CD8-positive, alpha-beta memory T cell (primary cell): ENCODE measurements around the gene GSTO1. TPM values are rescaled to one million over a fixed set of nuclear protein-coding genes. Genes with fewer than 3 reads are reported as not detected.

ENCODE experiments used
- CTCF ChIA-PET: fragments of 350-600 bp; sonication (Branson Sonifier 250); formaldehyde crosslinking; loops from one replicate; lab custom pipeline; 2021; ENCODE audit warnings: antibody characterized with exemption; lab: Charles Lee
- POLR2A ChIA-PET: fragments of 350-600 bp; sonication (Branson Sonifier 250); formaldehyde crosslinking; loops from one replicate; lab custom pipeline; 2021; ENCODE audit warnings: antibody characterized with exemption; lab: Charles Lee
- DNase-seq, 5 donors: peaks; one replicate each; pipeline versions ENCODE4 v3.0.0 to v3.0.0-alpha.2; 2020 to 2022; ENCODE audit warnings: mixed read lengths in 1 of 5
- H3K27ac ChIP-seq: one replicate; pipeline ENCODE4 v1.7.0; 2013; ENCODE audit warnings: low read depth, mild to moderate bottlenecking, low read length, moderate library complexity
- H3K27me3 ChIP-seq: 2 replicates; pipeline ENCODE4 v1.7.0; 2013; ENCODE audit warnings: low read length, mild to moderate bottlenecking; ENCODE audit not compliant: insufficient read depth, poor library complexity, severe bottlenecking
- H3K36me3 ChIP-seq: 2 replicates; pipeline ENCODE4 v1.7.0; 2013; ENCODE audit warnings: mild to moderate bottlenecking, low read length, moderate library complexity; ENCODE audit not compliant: insufficient read depth
- H3K4me1 ChIP-seq: 2 replicates; pipeline ENCODE4 v1.7.0; 2013; ENCODE audit warnings: mild to moderate bottlenecking, low read length, moderate library complexity; ENCODE audit not compliant: insufficient read depth
- H3K4me3 ChIP-seq: 2 replicates; pipeline ENCODE4 v1.7.0; 2013; ENCODE audit warnings: mild to moderate bottlenecking, low read length
- H3K9me3 ChIP-seq: 2 replicates; pipeline ENCODE4 v1.7.0; 2013; ENCODE audit warnings: mild to moderate bottlenecking, low read length
- H3K27ac Mint-ChIP-seq, 8 donors: one replicate each; pipeline ENCODE4 v1.8.0; 2020 to 2021; ENCODE audit warnings: mixed read lengths in 8 of 8, mild to moderate bottlenecking in 6 of 8, inconsistent platforms in 3 of 8, moderate library complexity in 3 of 8
- H3K27me3 Mint-ChIP-seq, 2 donors: one replicate each; pipeline ENCODE4 v1.8.0; 2020 to 2021; ENCODE audit warnings: mixed read lengths in 2 of 2, mild to moderate bottlenecking in 1 of 2, moderate library complexity in 1 of 2
- H3K36me3 Mint-ChIP-seq, 3 donors: one replicate each; pipeline ENCODE4 v1.8.0; 2020 to 2021; ENCODE audit warnings: mixed read lengths in 3 of 3, inconsistent platforms in 1 of 3, mild to moderate bottlenecking in 1 of 3
- H3K4me1 Mint-ChIP-seq, 3 donors: one replicate each; pipeline ENCODE4 v1.8.0; 2020 to 2021; ENCODE audit warnings: mixed read lengths in 3 of 3, inconsistent platforms in 1 of 3, mild to moderate bottlenecking in 1 of 3
- H3K4me3 Mint-ChIP-seq, 7 donors: one replicate each; pipeline ENCODE4 v1.8.0; 2020 to 2021; ENCODE audit warnings: mixed read lengths in 7 of 7, mild to moderate bottlenecking in 6 of 7, moderate library complexity in 4 of 7, inconsistent platforms in 2 of 7
- H3K9me3 Mint-ChIP-seq, 5 donors: one replicate each; pipeline ENCODE4 v1.8.0; 2020 to 2022; ENCODE audit warnings: mixed read lengths in 5 of 5, mild to moderate bottlenecking in 3 of 5, moderate library complexity in 2 of 5, inconsistent platforms in 1 of 5
- polyA plus RNA-seq: library from polyadenylated mRNA; unstranded; fragments of 300-500 nt; fragmentation: Illumina TruSeq; gene quantifications from one replicate; pipeline ENCODE4 v1.2.3, GENCODE V29; 2021
- total RNA-seq, 2 experiments: library from RNA; stranded (reverse); gene quantifications; one replicate each; pipeline ENCODE4 v1.2.3, GENCODE V29; 2021

GSTO1 gene
- total and polyA plus RNA-seq, 3 experiments from 2014 or later = 122 to 167 (median 122) TPM

- peaks cover 47 to 64% (median 60%) of the 10 kb centered on the region in 3 donors for H3K4me1 Mint-ChIP-seq
- peak overlapping the region; percentile 84 to 100 (median 98) for H3K27ac Mint-ChIP-seq
- ChIA-PET POLR2A (interaction anchor here (1.0 to 3.2 kb wide), 3 partner anchors 13 to 147 kb away, joined by 4 to 13 read pairs (median 6); partner anchors contain the start of genes GSTO1, ITPRIP and SFR1), CTCF (interaction anchor here (2.1 kb wide), 1 partner anchor 83 kb away, joined by 6 read pairs; no protein-coding TSS in a partner anchor)
- Histone ChIP-seq H3K9me3 (no peaks in the 10 kb centered on the region), H3K36me3 (peaks cover 18% of the 10 kb centered on the region), H3K4me3 (peak overlapping the region; percentile 78), H3K27ac (peak overlapping the region; percentile 82), H3K27me3 (no peaks in the 10 kb centered on the region), H3K4me1 (peaks cover 51% of the 10 kb centered on the region)
- H3K27me3 Mint-ChIP-seq = no peaks in the 10 kb centered on the region
- DNase-seq = no peak
- H3K36me3 Mint-ChIP-seq = peaks cover 4 to 54% (median 13%) of the 10 kb centered on the region in 3 donors
- H3K9me3 Mint-ChIP-seq = no peaks in the 10 kb centered on the region
- peak overlapping the region; percentile 89 to 98 (median 96) for H3K4me3 Mint-ChIP-seq
These were observed 13.7 kb downstream of the GSTO1 start for GRCh38 chr10:104268405-104268712.

GRCh38 chr10:104268713-104269645 lies 14.3 kb downstream of the GSTO1 start, which contains the start of gene GSTO2:
Gene GSTO2 (plus strand): TSS chr10:104269184. CDS start chr10:104274916, 5,732 bp downstream.
- H3K36me3 ChIP-seq = peaks cover 18% of the 10 kb centered on the region
- POLR2A ChIA-PET = interaction anchor here (0.7 to 3.2 kb wide), 5 partner anchors 10 to 148 kb away, joined by 3 to 13 read pairs (median 4); partner anchors contain the start of genes CFAP43, GSTO1, ITPRIP and SFR1
- peaks cover 50% of the 10 kb centered on the region for H3K4me1 ChIP-seq
- Mint-ChIP-seq H3K4me1 (peaks cover 43 to 58% (median 54%) of the 10 kb centered on the region in 3 donors), H3K27me3 (peaks cover 1% of the 10 kb centered on the region in 2 donors), H3K27ac (peak within 1 kb of the TSS; percentile 84 to 100 (median 98)), H3K4me3 (peak within 1 kb of the TSS; percentile 89 to 98 (median 96)), H3K36me3 (peaks cover 4 to 48% (median 10%) of the 10 kb centered on the region in 3 donors), H3K9me3 (no peaks in the 10 kb centered on the region)
- peak; percentile 97 to 99 (median 99) for DNase-seq
- CTCF ChIA-PET = interaction anchor here (1.0 to 3.1 kb wide), 4 partner anchors 23 to 148 kb away, joined by 5 to 14 read pairs (median 7); partner anchors contain the start of gene CFAP58
- H3K4me3 ChIP-seq = peak within 1 kb of the TSS; percentile 85
- no peaks in the 10 kb centered on the region for H3K27me3 ChIP-seq
- H3K9me3 ChIP-seq = no peaks in the 10 kb centered on the region
- peak within 1 kb of the TSS; percentile 82 for H3K27ac ChIP-seq

- H3K4me1 Mint-ChIP-seq = peaks cover 8 to 21% (median 11%) of the 10 kb centered on the region in 3 donors
- Histone ChIP-seq H3K27ac (no peak overlapping the region), H3K27me3 (no peaks in the 10 kb centered on the region), H3K4me3 (no peak overlapping the region), H3K4me1 (peaks cover 10% of the 10 kb centered on the region), H3K36me3 (no peaks in the 10 kb centered on the region), H3K9me3 (no peaks in the 10 kb centered on the region)
- no peak overlapping the region for H3K4me3 Mint-ChIP-seq
- POLR2A ChIA-PET = interaction anchor here (0.7 to 1.3 kb wide), 2 partner anchors 19 to 152 kb away, joined by 3 read pairs; partner anchors contain the start of genes GSTO1 and SFR1
- peaks cover 8 to 24% of the 10 kb centered on the region in 2 donors for H3K27me3 Mint-ChIP-seq
- DNase-seq = no peak
- no peaks in the 10 kb centered on the region for H3K9me3 Mint-ChIP-seq
- peaks cover 0 to 9% (median 0%) of the 10 kb centered on the region in 3 donors for H3K36me3 Mint-ChIP-seq
- peak overlapping the region in 1 of 8 donors; percentile 20 for H3K27ac Mint-ChIP-seq
- CTCF ChIA-PET = interaction anchor here (0.8 to 8.5 kb wide), 14 partner anchors 8 to 80 kb away, joined by 3 to 79 read pairs (median 14); partner anchors contain the start of genes CFAP58 and GSTO1
These were observed 18.6 kb downstream of the GSTO1 start for GRCh38 chr10:104273286-104273685.

- Mint-ChIP-seq H3K27ac (no peak overlapping the region), H3K4me3 (no peak overlapping the region), H3K9me3 (no peaks in the 10 kb centered on the region), H3K27me3 (peaks cover 8 to 30% of the 10 kb centered on the region in 2 donors), H3K36me3 (peaks cover 0 to 3% (median 0%) of the 10 kb centered on the region in 3 donors), H3K4me1 (peaks cover 4 to 14% (median 8%) of the 10 kb centered on the region in 3 donors)
- no peak overlapping the region for H3K27ac ChIP-seq
- H3K36me3 ChIP-seq = no peaks in the 10 kb centered on the region
- H3K27me3 ChIP-seq = no peaks in the 10 kb centered on the region
- H3K4me1 ChIP-seq = peaks cover 10% of the 10 kb centered on the region
- no peaks in the 10 kb centered on the region for H3K9me3 ChIP-seq
- DNase-seq = no peak
- H3K4me3 ChIP-seq = no peak overlapping the region
- CTCF ChIA-PET = interaction anchor here (0.8 to 8.5 kb wide), 25 partner anchors 9 to 562 kb away, joined by 3 to 79 read pairs (median 6); partner anchors contain the start of genes CFAP58, GSTO1 and ITPRIP
- POLR2A ChIA-PET = interaction anchor here (0.7 to 1.3 kb wide), 4 partner anchors 19 to 152 kb away, joined by 3 to 4 read pairs (median 4); partner anchors contain the start of genes GSTO1, ITPRIP and SFR1
These were observed 19.3 kb downstream of the GSTO1 start for GRCh38 chr10:104273899-104274575.

- H3K27ac Mint-ChIP-seq = no peak overlapping the region
- no peaks in the 10 kb centered on the region for H3K36me3 Mint-ChIP-seq
- H3K9me3 ChIP-seq = no peaks in the 10 kb centered on the region
- peak in 4 of 5 donors; percentile 18 to 51 (median 35) for DNase-seq
- ChIA-PET POLR2A (interaction anchor here (1.0 to 1.3 kb wide), 4 partner anchors 63 to 153 kb away, joined by 3 to 4 read pairs (median 4); partner anchors contain the start of genes CFAP58, ITPRIP and SFR1), CTCF (interaction anchor here (1.1 to 8.5 kb wide), 24 partner anchors 8 to 563 kb away, joined by 3 to 79 read pairs (median 6); partner anchors contain the start of genes CFAP58, GSTO1 and ITPRIP)
- no peak overlapping the region for H3K4me3 ChIP-seq
- peak overlapping the region in 3 of 7 donors; percentile 15 to 52 (median 20) for H3K4me3 Mint-ChIP-seq
- H3K36me3 ChIP-seq = no peaks in the 10 kb centered on the region
- no peak overlapping the region for H3K27ac ChIP-seq
- peaks cover 0 to 6% (median 0%) of the 10 kb centered on the region in 3 donors for H3K4me1 Mint-ChIP-seq
- H3K4me1 ChIP-seq = peaks cover 3% of the 10 kb centered on the region
- H3K27me3 Mint-ChIP-seq = peaks cover 8 to 35% of the 10 kb centered on the region in 2 donors
- H3K27me3 ChIP-seq = no peaks in the 10 kb centered on the region
- H3K9me3 Mint-ChIP-seq = no peaks in the 10 kb centered on the region
These were observed 20.4 kb downstream of the GSTO1 start for GRCh38 chr10:104274762-104275721.

- no peak for DNase-seq
- POLR2A ChIA-PET = no interaction called here
- Histone ChIP-seq H3K27me3 (no peaks in the 10 kb centered on the region), H3K27ac (no peak overlapping the region), H3K4me3 (no peak overlapping the region), H3K9me3 (no peaks in the 10 kb centered on the region), H3K4me1 (peaks cover 3% of the 10 kb centered on the region), H3K36me3 (no peaks in the 10 kb centered on the region)
- peaks cover 0 to 6% (median 0%) of the 10 kb centered on the region in 3 donors for H3K4me1 Mint-ChIP-seq
- H3K9me3 Mint-ChIP-seq = no peaks in the 10 kb centered on the region
- peaks cover 0 to 2% (median 0%) of the 10 kb centered on the region in 3 donors for H3K36me3 Mint-ChIP-seq
- CTCF ChIA-PET = interaction anchor here (1.6 to 8.5 kb wide), 7 partner anchors 13 to 70 kb away, joined by 5 to 79 read pairs (median 11); partner anchors contain the start of genes GSTO1 and ITPRIP
- peaks cover 8 to 40% of the 10 kb centered on the region in 2 donors for H3K27me3 Mint-ChIP-seq
- no peak overlapping the region for H3K27ac Mint-ChIP-seq
- H3K4me3 Mint-ChIP-seq = no peak overlapping the region
These were observed 21.5 kb downstream of the GSTO1 start for GRCh38 chr10:104276192-104276591.
